ENCODE measurements around the gene KCNG3.

The KCNG3 gene, protein sequence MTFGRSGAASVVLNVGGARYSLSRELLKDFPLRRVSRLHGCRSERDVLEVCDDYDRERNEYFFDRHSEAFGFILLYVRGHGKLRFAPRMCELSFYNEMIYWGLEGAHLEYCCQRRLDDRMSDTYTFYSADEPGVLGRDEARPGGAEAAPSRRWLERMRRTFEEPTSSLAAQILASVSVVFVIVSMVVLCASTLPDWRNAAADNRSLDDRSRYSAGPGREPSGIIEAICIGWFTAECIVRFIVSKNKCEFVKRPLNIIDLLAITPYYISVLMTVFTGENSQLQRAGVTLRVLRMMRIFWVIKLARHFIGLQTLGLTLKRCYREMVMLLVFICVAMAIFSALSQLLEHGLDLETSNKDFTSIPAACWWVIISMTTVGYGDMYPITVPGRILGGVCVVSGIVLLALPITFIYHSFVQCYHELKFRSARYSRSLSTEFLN

DNA sequence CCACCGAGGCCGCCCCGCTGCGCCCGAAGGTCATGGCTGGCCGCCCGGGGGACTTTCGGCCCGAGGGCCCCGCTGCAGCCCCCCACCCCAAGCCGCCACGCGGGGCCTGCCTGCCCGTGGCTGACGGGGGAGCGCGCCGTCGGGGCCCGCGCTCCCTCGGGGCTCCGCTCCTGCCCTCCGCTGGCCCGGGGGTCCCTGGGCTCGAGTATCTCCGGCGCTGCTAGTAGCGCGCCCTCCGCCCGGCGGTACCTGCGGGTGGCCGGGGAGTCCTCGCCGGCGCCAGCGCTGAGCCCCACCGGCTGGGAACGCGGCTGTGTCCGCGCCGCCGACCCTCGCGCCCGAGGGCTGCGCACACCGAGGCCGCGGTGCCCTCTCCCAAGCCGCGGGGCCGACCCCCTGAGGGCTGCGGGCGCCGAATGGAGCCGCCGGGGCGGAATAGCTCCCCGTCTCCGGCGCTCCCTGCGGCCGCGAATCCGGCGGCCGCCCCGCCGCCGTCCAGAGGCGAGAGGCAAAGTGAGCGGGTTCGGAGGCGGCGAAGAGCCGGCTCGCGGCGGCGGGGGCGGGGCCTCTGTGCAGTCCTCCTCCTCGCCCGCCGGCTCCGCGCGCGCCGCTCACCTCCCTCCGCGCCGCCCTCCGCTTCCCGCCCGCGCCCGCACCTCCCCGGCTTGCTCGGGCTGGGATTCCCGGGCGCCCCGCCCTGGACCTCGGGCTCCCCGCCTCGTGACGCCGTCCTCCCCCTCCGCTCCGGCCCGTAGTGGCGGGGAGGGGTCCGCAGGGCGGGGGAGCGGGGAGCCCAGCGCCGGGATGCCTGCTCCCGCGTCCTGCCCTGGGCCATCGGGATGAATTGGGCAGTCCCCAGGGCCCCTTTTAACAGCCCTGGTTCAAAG is at the start of gene KCNG3:
Gene KCNG3, minus strand, starts transcription at position 515 of the 887 bp plus-strand sequence. Its CDS starts 481 bp downstream, at position 34.
- no peak for FAIRE-seq

DNA sequence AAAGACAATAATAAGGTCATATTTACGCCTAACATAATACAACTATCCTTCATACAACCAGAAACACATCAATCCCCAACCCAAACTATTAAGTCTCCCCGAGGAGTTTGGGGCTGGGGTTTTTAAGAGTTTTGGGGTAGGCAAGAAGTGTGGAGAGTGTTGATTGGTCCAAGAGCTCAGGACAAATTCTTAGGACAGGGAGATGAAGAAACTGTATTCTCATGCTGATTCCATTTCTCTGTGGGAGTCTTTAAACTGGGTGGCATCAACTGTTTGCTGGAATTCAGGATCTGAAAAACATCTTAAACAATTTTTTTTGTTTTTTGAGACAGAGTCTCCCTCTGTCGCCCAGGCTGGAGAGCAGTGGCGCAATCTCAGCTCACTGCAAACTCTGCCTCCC is 49.1 kb upstream of the KCNG3 start:
- FAIRE-seq = no peak

DNA sequence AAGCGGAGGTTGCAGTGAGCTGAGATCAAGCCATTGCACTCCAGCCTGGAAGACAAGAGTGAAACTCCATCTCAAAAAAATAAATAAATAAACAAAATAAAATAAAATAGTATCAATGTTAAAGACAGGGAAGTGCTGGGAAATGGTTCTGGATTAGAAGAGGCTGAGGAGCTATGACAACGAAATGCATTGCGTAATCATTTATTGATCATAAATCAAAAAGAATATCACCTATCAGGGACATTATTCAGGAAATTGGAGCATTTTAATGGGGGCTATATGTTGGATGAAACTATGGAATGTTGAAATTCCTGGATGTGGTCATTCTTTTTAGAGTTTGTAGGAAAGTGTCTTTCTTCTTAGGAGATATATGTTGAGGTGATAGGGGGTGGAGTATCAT is 43.7 kb upstream of the KCNG3 start:
- no peak for FAIRE-seq

DNA sequence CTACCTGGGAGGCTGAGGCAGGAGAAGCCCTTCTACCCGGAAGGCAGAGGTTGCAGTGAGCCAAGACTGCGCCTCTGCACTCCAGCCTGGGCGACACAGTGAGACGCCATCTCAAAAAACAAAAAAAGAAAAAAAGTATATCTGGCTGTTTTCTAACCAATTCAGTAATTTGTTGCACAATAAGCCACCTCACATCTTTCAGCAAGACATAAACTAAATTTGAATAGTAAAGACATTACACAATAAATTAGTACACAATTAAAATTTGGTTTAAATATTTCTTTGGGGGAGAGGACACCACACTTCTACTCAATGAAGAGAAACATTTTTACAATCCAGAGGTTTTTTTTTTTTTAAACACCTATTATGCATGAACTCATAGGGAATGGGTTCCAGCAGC is 38.6 kb upstream of the KCNG3 start:
- FAIRE-seq = no peak

DNA sequence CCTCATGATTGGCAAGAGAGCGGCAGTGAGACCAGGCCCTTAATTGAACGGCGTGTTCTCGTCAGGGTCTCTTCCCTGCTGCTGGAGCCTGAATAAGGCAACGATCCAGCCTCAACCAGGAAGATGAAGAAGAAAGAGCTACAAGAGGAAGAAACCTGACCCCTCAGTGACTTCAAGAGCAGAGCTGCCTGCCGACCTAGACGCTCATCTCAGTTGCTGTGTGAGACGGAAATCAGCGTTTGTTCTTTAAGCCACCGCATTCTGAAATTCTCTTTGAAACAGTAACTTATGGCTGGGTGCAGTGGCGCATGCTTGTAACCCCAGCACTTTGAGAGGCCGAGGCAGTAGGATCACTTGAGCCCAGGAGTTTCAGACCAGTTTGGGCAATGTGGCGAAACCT is 29.6 kb upstream of the KCNG3 start:
- FAIRE-seq = no peak

DNA sequence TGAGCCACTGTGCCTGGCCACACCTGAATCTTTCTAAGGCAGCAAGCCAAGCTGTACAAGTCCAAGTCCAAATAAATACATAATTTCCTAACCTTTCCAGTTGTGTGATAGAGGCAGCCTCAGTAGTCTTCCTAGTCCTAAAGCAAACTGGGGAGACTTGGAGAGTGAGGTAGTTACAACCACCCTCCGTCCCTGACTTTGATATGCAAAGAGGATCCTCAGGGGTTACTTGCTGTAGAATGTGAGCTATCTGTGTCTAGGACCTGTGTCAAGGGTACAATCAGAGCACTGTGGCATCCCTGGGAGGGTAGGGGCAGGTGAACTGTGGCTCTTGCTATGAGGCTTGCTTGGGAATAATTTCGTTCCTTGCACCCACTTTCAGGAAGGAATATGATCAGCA is 28.3 kb upstream of the KCNG3 start:
- FAIRE-seq = no peak

DNA sequence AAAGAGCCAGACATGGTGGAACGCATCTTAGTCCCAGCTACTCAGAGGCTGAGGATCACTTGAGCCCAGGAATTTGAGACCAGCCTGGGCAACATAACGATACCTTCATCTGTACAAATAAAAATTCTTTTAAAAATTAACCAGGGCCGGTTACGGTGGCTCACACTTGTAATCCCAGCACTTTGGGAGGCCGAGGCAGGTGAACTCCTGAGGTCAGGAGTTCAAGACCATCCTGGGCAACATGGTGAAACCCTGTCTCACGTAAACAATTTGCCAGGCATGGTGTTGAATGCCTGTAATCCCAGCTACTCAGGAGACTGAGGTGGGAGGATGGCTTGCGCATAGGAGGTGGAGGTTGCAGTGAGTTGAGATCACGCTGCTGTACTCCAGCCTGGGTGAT is 25.8 kb upstream of the KCNG3 start:
- FAIRE-seq = no peak

DNA sequence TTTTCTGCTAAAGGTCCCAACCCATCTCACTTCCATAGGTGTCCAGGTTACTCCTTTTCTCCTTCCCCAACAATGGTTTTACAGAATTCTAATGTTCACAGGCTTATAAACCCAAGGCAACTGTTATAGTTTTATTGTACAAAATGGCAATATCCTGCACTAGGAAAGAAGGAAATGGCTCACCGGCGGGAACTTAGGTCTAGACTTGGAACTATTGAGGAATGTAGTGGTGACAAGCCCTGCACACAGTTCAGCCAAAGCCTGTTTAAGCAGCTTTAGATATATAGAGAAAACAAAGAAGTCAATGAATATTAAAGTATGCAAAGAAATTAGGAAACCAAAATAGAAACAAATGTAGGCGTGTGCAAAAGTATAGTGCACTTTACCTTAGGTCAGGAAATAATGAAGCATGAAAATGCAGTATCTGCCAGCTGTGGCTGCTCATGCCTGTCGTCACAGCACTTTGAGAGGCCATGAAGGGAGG is 22.7 kb upstream of the KCNG3 start:
- no peak for FAIRE-seq

DNA sequence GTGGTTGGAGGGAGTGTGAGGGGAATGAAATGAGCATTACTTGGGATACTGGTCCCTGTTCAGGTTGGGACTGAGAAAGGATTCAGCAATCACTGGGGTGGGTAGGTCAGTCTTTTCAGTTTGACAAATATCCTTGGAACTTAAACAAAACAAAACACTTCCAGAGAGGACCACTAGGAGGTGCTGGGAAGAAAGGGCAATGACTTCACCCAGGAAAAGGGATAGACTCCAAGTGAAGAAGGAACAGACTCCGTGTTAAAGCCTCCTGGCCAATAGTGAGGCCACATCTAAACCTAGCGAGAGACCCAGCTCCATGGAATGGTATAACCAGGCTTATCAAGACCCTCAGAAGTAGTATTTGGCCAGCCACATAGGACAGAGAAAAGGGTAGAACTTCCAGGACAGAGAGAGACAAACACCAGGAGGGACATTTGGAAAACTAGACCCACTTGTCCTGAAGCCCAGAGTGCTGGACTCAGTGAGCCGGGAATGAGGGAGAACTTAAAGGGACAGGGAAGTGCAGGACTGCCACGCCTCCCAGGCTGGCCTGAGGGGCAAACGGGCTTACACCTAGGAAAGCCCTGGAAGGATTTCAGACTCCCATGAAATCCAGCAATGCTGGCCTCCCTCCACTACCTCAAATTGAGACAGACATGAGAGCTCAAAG is 19.6 kb upstream of the KCNG3 start:
- FAIRE-seq = no peak

DNA sequence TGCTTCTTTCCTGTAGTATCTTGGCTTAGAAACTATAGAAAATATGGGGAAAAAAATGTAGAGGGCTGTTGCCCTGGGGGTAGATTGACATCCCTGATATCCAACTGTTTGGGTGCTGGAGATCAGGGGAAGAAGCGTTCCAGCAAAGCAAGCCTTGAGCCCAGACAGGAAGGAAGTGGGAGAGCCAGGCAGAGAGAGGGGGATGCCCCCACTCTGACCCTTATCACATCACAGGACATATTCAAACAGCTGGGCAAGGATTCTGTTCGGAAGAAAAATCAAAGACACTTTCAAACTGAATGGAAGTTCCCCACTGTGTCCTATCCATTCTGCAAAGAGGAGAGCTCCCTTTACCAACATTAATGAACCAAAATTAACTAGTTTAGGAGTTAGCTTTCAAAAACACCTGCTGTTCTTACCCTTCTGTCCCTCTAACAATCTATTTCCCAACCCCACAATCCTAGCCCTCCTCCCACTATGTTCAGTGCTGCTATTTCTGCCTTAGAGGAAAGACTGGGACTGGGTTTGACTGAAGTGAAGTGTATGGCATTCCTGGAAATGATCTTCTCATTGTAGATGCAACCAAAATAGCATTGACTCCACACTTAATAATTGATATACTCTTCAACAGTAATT is 16.9 kb upstream of the KCNG3 start:
- FAIRE-seq = no peak

DNA sequence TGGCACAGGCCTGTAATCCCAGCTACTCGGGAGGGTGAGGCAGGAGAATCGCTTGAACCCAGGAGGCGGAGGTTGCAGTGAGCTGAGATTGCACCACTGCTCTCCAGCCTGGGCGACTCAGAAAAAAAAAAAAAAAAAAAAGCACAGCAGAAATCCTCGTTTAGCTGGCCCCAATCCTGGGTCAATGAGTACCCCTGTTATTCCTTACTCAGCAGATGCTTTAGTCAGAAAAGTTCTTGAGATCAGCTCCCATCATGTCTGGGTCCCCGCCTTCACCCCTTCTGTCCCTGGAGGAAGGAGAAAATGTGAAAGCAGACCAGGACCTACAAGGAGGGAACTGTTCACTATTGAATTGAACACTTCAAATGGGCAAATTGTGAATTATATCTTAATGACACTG is 16.4 kb upstream of the KCNG3 start:
- no peak for FAIRE-seq

DNA sequence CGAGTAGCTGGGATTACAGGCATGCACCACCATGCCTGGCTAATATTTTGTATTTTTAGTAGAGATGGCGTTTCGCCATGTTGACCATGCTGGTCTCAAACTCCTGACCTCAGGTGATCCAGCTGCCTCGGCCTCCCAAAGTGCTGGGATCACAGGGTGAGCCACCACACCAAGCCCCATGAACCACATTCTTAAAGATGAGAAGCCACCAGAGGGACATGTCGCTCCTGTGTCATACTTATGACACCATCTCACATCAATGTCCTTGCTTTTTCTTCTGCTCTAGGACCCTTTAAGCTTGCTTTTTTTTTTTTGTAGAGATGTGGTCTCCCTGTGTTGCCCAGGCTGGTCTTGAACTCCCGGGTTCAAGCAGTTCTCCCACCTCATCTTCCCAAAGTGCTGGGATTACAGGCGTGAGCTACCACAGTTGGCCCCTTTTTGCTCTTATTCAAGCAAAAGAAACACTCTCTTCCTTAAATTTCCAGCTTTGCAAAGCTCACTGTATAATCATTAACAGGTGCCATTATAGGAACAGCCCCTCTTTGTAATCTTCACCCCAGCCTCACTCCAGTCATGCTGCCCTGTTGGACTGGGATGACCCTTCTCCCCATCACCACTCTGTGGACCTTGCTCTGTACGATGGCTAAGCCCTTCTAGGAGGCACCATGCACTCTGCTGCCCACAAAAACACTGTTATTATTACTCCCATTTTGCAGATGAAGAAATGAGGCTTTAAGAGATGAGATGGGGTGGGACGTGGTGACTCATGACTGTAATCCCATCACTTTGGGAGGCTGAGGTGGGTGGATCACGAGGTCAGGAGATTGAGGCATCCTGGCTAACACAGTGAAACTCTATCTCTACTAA is 10.8 kb upstream of the KCNG3 start:
- no peak for FAIRE-seq

DNA sequence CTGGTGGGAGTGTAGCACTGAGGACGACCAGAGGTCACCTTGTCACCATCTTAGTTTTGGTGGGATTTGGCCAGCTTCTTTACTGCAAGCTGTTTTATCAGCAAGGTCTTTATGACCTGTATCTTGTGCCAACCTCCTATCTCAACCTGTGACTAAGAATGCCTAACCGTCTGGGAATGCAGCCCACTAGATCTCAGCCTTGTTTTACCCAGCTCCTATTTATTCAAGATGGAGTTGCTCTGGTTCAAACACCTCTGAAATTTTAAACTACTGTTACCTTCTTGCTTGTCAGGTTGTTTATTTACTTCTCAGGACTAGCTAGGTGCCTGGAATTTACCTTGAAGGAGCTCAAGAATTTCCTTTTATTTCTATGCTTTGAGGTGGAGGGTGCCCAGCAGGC is 9.5 kb upstream of the KCNG3 start:
- FAIRE-seq = no peak

DNA sequence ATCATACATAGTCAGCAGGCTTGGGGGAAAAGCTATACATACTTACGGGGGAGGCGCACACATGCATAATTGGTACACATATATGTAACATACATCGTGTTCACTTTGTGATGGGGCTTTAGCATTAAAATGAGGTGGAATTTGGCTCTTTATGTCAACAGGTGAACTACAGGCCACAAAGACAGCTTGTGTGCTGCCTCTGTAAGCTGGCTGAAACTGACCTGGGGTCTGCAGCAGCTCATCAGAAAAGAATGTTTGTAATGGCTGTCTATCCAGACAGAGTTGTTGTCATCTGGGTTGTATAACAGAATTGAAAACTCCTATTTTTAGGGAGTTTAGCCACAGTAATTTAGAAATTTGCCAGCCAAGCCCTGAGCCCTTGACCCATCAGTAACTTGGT is 4.7 kb upstream of the KCNG3 start:
- FAIRE-seq = no peak

DNA sequence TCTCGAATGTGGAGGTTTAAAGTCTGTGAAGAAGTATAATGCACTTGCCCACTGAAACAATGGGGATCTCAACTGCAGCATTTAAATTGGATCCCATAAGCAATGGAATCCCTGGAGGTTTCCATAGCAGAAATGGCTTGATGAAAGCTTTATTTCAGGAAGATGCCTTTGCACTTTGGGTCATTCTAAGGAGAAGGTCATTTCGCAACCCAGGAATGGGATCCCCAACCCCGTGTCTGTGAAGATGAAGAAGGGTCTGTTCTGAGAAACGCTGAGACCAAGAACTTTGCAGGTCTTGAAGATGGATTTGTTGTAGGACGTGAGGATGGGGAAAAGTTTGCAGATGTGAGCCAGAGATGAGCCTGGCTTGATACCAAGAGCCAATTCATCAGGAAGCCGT is 1.8 kb upstream of the KCNG3 start:
- no peak for FAIRE-seq

DNA sequence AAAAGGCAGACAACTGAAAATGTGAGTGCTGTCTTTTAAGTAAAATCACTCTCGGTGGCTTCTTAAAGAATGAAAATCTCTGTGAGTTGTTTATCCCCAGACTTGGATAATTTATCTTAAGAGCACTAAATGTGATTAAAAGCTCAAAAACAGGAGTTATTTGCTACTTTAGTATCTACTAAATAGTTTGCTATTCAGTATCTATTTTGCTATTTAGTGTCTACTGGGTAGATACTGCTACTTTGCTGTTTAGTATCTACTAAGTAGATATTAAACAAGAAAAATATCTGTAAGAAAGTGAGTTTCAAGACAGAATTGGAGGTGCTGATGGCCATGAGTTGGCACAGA is 1.4 kb upstream of the KCNG3 start:
- FAIRE-seq = no peak

DNA sequence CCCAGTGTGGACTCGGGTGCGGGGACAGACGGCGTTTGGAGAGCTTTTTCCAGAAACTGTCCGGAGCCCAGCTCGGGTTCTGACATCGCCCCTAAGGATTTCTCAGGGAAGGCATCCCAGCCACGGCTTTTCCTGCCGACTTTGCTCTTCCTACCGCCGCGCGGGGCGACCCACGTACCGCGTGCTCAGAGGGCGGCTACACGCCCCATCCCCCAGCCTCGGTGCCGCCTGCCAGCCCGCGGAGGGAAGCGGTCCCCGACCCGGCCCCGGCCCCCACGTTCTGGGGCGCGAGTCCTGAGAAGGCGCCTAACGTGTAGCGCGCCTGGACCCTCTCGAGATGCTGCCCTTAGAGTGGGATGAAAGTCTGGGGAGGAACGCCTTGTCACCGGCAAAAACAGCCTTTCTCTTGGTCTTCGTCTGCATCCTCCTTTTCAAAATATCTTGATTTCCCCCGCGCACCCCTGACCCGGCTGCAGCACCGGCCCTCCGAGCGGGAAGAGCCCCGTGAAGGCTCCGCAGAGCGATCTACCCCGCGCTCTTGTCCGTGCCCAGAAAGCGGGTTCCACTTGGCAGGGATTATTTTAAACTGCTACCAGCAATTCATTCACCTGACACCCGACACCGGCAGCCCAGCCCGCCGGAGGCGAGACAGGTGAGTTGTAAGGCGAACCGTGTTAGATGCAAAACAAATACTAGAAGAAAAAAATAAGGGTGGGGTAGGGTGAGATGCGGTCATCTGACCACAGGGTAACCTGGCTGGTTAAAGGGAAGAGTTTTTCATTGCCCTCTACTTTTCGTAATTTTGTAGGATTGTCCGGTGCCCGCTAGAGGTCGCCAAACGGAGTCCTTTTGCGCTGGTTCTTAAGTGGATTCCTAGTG is 812 bp upstream of the KCNG3 start:
- FAIRE-seq = no peak

DNA sequence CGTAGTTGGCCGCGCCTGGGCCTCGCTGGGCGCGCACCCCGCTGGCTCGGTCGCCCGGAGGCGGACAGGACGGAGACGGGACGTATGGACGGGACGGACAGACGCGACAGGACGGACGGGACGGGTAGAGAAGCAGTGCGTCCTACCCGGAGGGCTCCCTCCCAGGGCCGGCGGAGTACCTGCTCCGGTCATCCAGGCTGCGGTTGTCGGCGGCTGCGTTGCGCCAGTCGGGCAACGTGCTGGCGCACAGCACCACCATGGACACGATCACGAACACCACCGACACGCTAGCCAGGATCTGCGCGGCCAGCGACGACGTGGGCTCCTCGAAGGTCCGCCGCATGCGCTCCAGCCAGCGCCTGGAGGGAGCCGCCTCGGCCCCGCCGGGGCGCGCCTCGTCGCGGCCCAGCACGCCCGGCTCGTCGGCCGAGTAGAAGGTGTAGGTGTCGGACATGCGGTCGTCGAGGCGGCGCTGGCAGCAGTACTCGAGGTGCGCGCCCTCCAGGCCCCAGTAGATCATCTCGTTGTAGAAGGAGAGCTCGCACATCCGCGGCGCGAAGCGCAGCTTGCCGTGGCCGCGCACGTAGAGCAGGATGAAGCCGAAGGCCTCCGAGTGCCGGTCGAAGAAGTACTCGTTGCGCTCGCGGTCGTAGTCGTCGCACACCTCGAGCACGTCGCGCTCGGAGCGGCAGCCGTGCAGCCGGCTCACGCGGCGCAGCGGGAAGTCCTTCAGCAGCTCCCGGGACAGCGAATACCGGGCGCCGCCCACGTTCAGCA is 903 bp downstream of the KCNG3 start:
- no peak for FAIRE-seq

DNA sequence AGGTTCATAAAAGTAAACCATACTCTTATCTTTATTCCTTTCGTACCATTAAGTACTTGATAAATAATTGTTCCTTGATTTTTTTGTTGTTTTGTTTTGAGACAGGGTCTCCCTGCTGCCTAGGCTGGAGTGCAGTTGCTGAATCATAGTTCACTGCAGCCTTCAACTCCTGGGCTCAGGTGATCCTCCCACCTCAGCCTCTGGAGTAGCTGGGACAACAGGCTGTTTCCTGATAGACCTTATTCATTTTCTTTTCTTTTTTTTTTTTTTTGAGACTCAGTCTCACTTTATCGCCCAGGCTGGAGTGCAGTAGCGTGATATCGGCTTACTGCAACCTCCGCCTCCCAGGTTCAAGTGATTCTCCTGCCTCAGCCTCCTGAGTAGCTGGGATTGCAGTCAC is 5.5 kb downstream of the KCNG3 start:
- FAIRE-seq = no peak
